ENCODE measurements around the gene CHM.

The CHM gene, protein sequence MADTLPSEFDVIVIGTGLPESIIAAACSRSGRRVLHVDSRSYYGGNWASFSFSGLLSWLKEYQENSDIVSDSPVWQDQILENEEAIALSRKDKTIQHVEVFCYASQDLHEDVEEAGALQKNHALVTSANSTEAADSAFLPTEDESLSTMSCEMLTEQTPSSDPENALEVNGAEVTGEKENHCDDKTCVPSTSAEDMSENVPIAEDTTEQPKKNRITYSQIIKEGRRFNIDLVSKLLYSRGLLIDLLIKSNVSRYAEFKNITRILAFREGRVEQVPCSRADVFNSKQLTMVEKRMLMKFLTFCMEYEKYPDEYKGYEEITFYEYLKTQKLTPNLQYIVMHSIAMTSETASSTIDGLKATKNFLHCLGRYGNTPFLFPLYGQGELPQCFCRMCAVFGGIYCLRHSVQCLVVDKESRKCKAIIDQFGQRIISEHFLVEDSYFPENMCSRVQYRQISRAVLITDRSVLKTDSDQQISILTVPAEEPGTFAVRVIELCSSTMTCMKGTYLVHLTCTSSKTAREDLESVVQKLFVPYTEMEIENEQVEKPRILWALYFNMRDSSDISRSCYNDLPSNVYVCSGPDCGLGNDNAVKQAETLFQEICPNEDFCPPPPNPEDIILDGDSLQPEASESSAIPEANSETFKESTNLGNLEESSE

GRCh38 chrX:86047174-86047935 lies at the start of gene CHM:
CHM (minus strand) TSS chrX:86047558; CDS start chrX:86047532, 26 bp downstream.
- in situ Hi-C loops (cut with HindIII; ENCODE audit: low sequenced_read_pairs), result no loop called here
- H3K4me3 ChIP-seq (ENCODE audit: low read depth, low read length), result peak within 1 kb of the TSS; percentile 75
- TF ChIP-seq CTCF (IDR thresholded peaks at IDR 0.05; ENCODE audit: low read depth, low read length), result no peak
- DNase-seq (ENCODE audit: low read depth, low spot score), result peak; percentile 89

GRCh38 chrX:86078650-86079049 lies 31.3 kb upstream of the CHM start:
- TF ChIP-seq CTCF (IDR thresholded peaks at IDR 0.05; ENCODE audit: low read depth, low read length), result no peak
- in situ Hi-C loops (cut with HindIII; ENCODE audit: low sequenced_read_pairs), result no loop called here

DNA sequence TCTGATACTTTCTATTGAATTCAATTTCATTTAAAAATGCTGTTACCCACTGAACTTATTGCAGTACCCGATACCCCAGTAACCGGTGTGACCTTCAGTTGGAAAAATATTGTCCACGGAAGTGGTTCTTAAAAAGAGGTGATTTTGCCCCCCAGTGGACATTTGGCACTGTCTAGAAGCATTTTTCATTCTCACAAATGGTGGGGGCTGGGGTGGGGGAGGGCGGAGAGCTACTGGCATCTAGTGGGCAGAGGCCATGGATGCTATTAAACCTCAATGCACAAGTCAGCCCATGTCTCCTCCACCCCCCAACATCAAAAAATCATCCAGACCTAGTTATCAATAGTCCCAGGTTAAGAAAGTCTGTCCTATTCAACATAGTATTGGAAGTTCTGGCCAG lies 19.6 kb upstream of the CHM start:
- no peak overlapping the region for H3K4me3 ChIP-seq (ENCODE audit: low read depth, low read length)
- no peak for TF ChIP-seq CTCF (IDR thresholded peaks at IDR 0.05; ENCODE audit: low read depth, low read length)
- in situ Hi-C loops (cut with HindIII; ENCODE audit: low sequenced_read_pairs), result no loop called here
- no peak for DNase-seq (ENCODE audit: low read depth, low spot score)

More at GRCh38 chrX:86078650-86079049, 31.3 kb upstream of the CHM start:
- DNase-seq (ENCODE audit: low read depth, low spot score), result no peak
- H3K4me3 ChIP-seq (ENCODE audit: low read depth, low read length), result no peak overlapping the region

DNA sequence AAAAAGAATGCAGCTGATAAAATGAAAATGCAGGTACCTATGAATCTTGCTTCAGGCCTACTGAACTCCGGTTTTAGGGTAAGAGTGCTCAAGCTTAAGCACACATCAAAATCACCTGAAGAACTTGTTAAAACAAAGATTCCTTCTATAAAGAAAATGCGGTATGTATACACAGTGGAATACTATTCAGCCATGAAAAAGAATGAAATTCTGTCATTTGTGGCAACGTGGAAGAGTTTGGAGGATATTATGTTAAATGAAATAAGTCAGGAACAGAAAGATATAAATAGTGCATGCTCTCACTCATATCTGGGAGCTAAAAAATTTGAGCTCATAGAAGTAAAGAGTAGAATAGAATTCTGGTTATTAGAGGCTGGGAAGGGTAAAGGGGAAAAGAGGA lies 14.0 kb upstream of the CHM start:
- H3K4me3 ChIP-seq (ENCODE audit: low read depth, low read length), result no peak overlapping the region
- in situ Hi-C loops (cut with HindIII; ENCODE audit: low sequenced_read_pairs), result no loop called here
- TF ChIP-seq CTCF (IDR thresholded peaks at IDR 0.05; ENCODE audit: low read depth, low read length), result no peak
- no peak for DNase-seq (ENCODE audit: low read depth, low spot score)

DNA sequence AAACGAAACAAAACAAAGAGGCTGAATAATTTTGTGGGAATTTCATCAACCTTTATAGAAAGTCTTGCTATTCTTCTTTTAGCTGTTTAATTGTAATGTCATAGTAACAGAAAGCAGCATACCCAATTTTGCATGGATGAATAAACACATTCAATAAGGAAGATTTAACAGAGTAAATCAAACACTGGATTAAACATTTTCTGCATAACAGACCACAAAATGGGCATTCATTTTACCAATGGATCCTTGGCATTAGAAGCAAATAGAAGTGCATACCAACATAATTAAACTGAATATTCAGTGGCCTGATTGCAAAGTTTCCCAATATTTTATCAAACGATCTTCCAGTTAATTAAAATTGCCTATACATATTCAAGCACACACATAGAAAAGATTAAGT lies 4.4 kb upstream of the CHM start:
- H3K4me3 ChIP-seq (ENCODE audit: low read depth, low read length), result no peak overlapping the region
- TF ChIP-seq CTCF (IDR thresholded peaks at IDR 0.05; ENCODE audit: low read depth, low read length), result no peak
- DNase-seq (ENCODE audit: low read depth, low spot score), result no peak
- in situ Hi-C loops (cut with HindIII; ENCODE audit: low sequenced_read_pairs), result no loop called here

GRCh38 chrX:86047936-86048280 lies 550 bp upstream of the CHM start:
- no peak for TF ChIP-seq CTCF (IDR thresholded peaks at IDR 0.05; ENCODE audit: low read depth, low read length)
- peak overlapping the region; percentile 75 for H3K4me3 ChIP-seq (ENCODE audit: low read depth, low read length)
- in situ Hi-C loops (cut with HindIII; ENCODE audit: low sequenced_read_pairs), result no loop called here
- no peak for DNase-seq (ENCODE audit: low read depth, low spot score)
